Body of pancreas (tissue), 4 donors: Measurements from ENCODE around the gene CCDC92B.

Experiments used
- POLR2A ChIP-seq, 3 donors: fragments of 450-650 bp; IDR thresholded peaks; one replicate each; pipeline ENCODE4 v1.6.1; 2016; ENCODE audit warnings: antibody characterized with exemption in 3 of 3, mild to moderate bottlenecking in 2 of 3
- TF ChIP-seq, protein P1 (sequence below), 7 experiments: fragments of 450-650 bp in 4 of 7; fragments of 200-600 bp in 3 of 7; sonication (generic) in 3 of 7; IDR thresholded peaks; one replicate each; pipeline ENCODE4 v1.5.1; 2016 to 2019; ENCODE audit warnings: antibody characterized with exemption in 7 of 7

DNA sequence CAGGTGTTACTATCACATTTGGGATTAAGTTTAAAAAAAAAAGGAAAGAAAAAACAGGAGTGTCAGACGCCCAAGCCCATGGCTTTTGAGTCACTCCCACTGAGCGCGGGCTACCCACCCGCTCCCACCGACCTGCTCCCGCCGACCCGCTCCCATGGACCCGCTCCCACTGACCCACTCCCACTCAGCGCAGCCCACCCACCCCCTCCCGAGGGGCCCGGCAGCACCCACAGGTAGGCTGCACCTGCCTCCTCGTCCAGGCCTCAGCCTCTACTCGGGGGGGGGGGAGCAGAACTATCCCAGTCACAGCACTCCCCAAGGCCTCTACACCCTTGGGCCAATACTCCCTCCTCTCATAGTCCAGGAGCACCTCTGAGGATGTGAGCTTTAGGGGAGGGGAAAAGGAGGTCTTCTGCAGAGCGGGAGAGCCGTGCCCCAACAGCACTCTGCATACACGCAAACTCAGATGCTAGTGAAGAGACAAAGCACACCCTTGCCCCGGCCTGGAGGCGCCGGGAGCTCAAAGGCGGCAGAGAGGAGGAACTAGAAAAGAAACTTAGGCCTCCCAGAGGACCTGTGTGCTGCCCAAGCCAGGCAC lies 40.8 kb downstream of the CCDC92B start:
- TF ChIP-seq, protein P1, sequence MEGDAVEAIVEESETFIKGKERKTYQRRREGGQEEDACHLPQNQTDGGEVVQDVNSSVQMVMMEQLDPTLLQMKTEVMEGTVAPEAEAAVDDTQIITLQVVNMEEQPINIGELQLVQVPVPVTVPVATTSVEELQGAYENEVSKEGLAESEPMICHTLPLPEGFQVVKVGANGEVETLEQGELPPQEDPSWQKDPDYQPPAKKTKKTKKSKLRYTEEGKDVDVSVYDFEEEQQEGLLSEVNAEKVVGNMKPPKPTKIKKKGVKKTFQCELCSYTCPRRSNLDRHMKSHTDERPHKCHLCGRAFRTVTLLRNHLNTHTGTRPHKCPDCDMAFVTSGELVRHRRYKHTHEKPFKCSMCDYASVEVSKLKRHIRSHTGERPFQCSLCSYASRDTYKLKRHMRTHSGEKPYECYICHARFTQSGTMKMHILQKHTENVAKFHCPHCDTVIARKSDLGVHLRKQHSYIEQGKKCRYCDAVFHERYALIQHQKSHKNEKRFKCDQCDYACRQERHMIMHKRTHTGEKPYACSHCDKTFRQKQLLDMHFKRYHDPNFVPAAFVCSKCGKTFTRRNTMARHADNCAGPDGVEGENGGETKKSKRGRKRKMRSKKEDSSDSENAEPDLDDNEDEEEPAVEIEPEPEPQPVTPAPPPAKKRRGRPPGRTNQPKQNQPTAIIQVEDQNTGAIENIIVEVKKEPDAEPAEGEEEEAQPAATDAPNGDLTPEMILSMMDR (IDR thresholded peaks at IDR 0.05), result no peak
- TF ChIP-seq POLR2A (IDR thresholded peaks at IDR 0.05), result no peak
